Activated CD4-positive, alpha-beta T cell treated with anti-CD3 and anti-CD28 coated beads, Interleukin-2, amount 10 ng/mL, durations not matched to agents 7 days and 5 days (primary cell): ENCODE measurements around the gene GAL3ST2. TPM values are rescaled to one million over a fixed set of nuclear protein-coding genes. Genes with fewer than 3 reads are reported as not detected.
A peak's percentile ranks its signal among the peaks of the same experiment; 100 is the strongest.
"Not testable (repeated sequence)": the region's sequence is repeated elsewhere in the genome, so short reads cannot be mapped to it uniquely, and the experiment has no call there.

ENCODE experiments used
- CTCF ChIA-PET: fragments of 350-600 bp; sonication (Branson Sonifier 250); formaldehyde crosslinking; loops from one replicate; lab custom pipeline; 2021; ENCODE audit warnings: antibody characterized with exemption; lab: Charles Lee
- POLR2A ChIA-PET: fragments of 350-600 bp; sonication (Branson Sonifier 250); formaldehyde crosslinking; loops from one replicate; lab custom pipeline; 2021; ENCODE audit warnings: antibody characterized with exemption; lab: Charles Lee
- DNase-seq: peaks from one replicate; pipeline ENCODE4 v3.0.0-alpha.2; 2020
- H3K27ac Mint-ChIP-seq: one replicate; pipeline ENCODE4 v1.8.0; 2021; ENCODE audit warnings: mild to moderate bottlenecking, moderate library complexity, mixed read lengths
- H3K27me3 Mint-ChIP-seq: one replicate; pipeline ENCODE4 v1.8.0; 2021; ENCODE audit warnings: mixed read lengths
- H3K36me3 Mint-ChIP-seq: one replicate; pipeline ENCODE4 v1.8.0; 2021; ENCODE audit warnings: low read depth, mixed read lengths
- H3K4me1 Mint-ChIP-seq: one replicate; pipeline ENCODE4 v1.8.0; 2021; ENCODE audit warnings: mixed read lengths
- H3K4me3 Mint-ChIP-seq: one replicate; pipeline ENCODE4 v1.8.0; 2021; ENCODE audit warnings: mild to moderate bottlenecking, moderate library complexity, mixed read lengths
- H3K9me3 Mint-ChIP-seq: one replicate; pipeline ENCODE4 v1.8.0; 2021; ENCODE audit warnings: mixed read lengths
- total RNA-seq, 2 experiments: library from RNA; stranded (reverse); gene quantifications; one replicate each; pipeline ENCODE4 v1.2.3, GENCODE V29; 2021

GAL3ST2 gene
- total RNA-seq: not detected

DNA sequence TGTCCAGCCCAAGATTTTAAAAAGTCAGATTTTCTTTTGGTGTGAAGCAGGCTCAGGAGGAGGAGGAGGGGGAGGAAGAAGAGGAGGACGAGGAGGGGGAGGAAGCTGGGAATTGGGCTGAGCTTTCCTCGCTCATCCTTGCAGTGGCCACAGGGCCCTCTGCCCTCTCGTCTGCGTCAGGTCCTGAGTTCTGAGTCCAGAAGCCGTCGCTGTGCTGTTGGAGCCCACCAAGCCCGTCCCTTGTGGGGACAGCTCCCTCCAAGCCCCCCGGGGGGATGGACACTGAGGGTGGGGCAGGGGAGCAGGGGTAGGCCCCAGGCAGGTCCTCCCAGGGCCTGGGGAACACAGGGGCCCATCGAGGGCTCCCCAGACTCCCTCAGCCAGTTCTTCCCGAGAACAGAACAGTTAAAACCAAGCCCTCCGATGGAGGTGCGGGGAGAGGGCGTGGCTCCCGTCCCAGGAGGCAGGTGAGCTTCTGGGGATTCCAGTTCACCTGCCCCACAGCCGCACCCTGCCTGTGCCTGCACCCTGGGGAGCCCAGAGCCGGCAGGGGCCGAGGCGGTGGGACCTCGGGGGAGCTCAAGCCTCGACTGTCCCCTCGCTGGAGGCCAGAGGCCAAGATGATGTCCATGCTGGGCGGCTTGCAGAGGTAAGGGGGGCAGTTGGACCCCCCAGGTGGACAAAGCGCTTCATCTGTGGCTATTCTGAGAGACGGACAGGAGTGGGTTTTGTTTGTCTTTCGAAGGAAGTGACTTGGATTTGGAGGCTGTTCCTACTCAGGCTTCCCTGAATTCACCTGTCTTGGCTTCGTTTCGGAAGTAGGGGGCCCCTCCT lies at the start of gene GAL3ST2:
Gene GAL3ST2, plus strand, starts transcription at position 487 of the 834 bp plus-strand sequence. Its CDS starts 134 bp downstream, at position 621.
- no peaks in the 10 kb centered on the region for H3K36me3 Mint-ChIP-seq
- POLR2A ChIA-PET: no interaction called here
- H3K9me3 Mint-ChIP-seq: no peaks in the 10 kb centered on the region
- no peak within 1 kb of the TSS for H3K27ac Mint-ChIP-seq
- peaks cover 9% of the 10 kb centered on the region for H3K4me1 Mint-ChIP-seq
- CTCF ChIA-PET: no interaction called here
- peaks cover 2% of the 10 kb centered on the region for H3K27me3 Mint-ChIP-seq
- no peak within 1 kb of the TSS for H3K4me3 Mint-ChIP-seq
- no peak for DNase-seq

- Mint-ChIP-seq H3K27ac (no peak overlapping the region), H3K9me3 (peaks cover 5% of the 10 kb centered on the region), H3K4me1 (peaks cover 25% of the 10 kb centered on the region), H3K4me3 (no peak overlapping the region), H3K27me3 (no peaks in the 10 kb centered on the region), H3K36me3 (peaks cover 20% of the 10 kb centered on the region)
- CTCF ChIA-PET: interaction anchor here (1.7 kb wide), 1 partner anchor 69 kb away, joined by 3 read pairs; no protein-coding TSS in a partner anchor
- no peak for DNase-seq
- POLR2A ChIA-PET: no interaction called here
Observed at GRCh38 chr2:241728000-241728399, 48.6 kb upstream of the GAL3ST2 start.

DNA sequence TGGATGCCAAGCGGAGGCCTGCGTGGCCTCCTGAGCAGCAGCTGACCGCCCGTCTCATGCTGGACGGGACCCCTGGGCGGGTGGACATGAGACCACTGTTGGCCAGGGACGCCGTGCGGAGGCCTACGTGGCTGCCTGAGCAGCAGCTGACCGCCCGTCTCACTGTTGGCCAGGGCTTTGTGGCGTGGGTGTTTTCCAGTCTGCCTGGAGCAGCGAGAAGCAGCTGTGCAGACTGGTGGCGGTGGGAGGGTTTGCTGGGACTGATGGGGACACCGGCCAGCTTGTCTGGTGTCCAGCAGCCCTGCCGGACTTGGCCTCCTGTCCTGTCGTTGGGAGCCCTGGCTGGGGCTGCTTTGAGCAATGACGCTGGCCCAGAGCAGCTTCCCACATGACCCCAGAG lies 48.0 kb upstream of the GAL3ST2 start:
- ChIA-PET POLR2A (no interaction called here), CTCF (interaction anchor here (0.6 to 1.7 kb wide), 3 partner anchors 10 to 69 kb away, joined by 3 read pairs; no protein-coding TSS in a partner anchor)
- DNase-seq: no peak
- Mint-ChIP-seq H3K4me1 (peaks cover 31% of the 10 kb centered on the region), H3K9me3 (peaks cover 4% of the 10 kb centered on the region), H3K4me3 (no peak overlapping the region), H3K36me3 (peaks cover 14% of the 10 kb centered on the region), H3K27ac (no peak overlapping the region), H3K27me3 (no peaks in the 10 kb centered on the region)

DNA sequence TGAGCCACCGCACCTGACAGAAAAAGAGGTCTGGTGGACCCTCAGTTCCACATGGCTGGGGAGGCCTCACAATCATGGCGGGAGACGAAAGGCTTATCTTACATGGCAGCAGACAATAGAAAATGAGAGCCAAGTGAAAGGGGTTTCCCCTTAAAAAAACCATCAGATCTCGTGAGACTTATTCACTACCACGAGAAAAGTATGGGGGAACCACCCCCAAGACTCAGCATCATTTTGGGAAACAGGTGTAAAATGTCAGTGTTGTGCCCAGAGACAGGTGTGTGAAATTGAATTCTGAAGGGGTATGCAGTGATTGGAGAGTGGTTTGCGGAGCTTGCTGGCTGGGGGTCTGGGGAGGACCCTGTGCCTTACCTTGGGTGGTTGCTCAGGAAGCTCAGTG lies 46.8 kb upstream of the GAL3ST2 start:
- DNase-seq: no peak
- peaks cover 6% of the 10 kb centered on the region for H3K36me3 Mint-ChIP-seq
- ChIA-PET CTCF (interaction anchor here (1.1 to 1.7 kb wide), 2 partner anchors 15 to 71 kb away, joined by 3 read pairs; no protein-coding TSS in a partner anchor), POLR2A (no interaction called here)
- no peak overlapping the region for H3K27ac Mint-ChIP-seq
- H3K4me3 Mint-ChIP-seq: no peak overlapping the region
- no peaks in the 10 kb centered on the region for H3K27me3 Mint-ChIP-seq
- no peaks in the 10 kb centered on the region for H3K9me3 Mint-ChIP-seq
- peaks cover 35% of the 10 kb centered on the region for H3K4me1 Mint-ChIP-seq

- peak overlapping the region; percentile 76 for H3K27ac Mint-ChIP-seq
- CTCF ChIA-PET: interaction anchor here (0.6 to 1.3 kb wide), 4 partner anchors 16 to 156 kb away, joined by 3 to 4 read pairs (median 3); partner anchors contain the start of gene ING5
- peaks cover 39% of the 10 kb centered on the region for H3K4me1 Mint-ChIP-seq
- DNase-seq: no peak
- POLR2A ChIA-PET: no interaction called here
- H3K36me3 Mint-ChIP-seq: peaks cover 1% of the 10 kb centered on the region
- no peak overlapping the region for H3K4me3 Mint-ChIP-seq
- no peaks in the 10 kb centered on the region for H3K9me3 Mint-ChIP-seq
- no peaks in the 10 kb centered on the region for H3K27me3 Mint-ChIP-seq
Observed at GRCh38 chr2:241730671-241731293, 45.8 kb upstream of the GAL3ST2 start.

DNA sequence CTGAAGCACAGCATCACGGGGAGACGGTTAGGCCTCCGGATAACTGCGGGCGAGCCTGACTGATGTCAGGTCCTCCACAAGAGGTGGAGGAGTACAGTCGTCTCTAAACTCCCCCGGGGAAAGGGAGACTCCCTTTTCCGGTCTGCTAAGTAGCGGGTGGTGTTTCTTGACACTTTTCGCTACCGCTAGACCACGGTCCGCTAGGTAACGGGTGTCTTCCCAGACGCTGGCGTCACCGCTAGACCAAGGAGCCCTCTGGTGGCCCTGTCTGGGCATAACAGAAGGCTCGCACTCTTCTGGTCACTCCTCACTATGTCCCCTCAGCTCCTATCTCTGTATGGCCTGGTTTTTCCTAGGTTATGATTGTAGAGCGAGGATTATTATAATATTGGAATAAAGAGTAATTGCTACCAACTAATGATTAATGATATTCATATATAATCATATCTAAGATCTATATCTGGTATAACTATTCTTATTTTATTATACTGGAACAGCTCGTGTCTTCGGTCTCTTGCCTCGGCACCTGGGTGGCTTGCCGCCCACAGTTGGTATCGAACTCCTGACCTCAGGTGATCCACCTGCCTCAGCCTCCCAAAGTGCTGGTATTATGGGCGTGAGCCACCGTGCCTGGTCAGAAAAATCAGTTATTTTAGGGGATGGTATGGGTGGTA lies 44.0 kb upstream of the GAL3ST2 start:
- H3K4me3 Mint-ChIP-seq: peak overlapping the region; percentile 63
- H3K36me3 Mint-ChIP-seq, H3K9me3 Mint-ChIP-seq, POLR2A ChIA-PET, H3K27me3 Mint-ChIP-seq: not testable (repeated sequence)
- CTCF ChIA-PET: interaction anchor here (1.1 to 2.9 kb wide), 3 partner anchors 12 to 146 kb away, joined by 3 to 10 read pairs (median 3); partner anchors contain the start of gene ING5
- H3K27ac Mint-ChIP-seq: peak overlapping the region; percentile 15
- H3K4me1 Mint-ChIP-seq: peaks cover 47% of the 10 kb centered on the region
- peak; percentile 69 for DNase-seq

DNA sequence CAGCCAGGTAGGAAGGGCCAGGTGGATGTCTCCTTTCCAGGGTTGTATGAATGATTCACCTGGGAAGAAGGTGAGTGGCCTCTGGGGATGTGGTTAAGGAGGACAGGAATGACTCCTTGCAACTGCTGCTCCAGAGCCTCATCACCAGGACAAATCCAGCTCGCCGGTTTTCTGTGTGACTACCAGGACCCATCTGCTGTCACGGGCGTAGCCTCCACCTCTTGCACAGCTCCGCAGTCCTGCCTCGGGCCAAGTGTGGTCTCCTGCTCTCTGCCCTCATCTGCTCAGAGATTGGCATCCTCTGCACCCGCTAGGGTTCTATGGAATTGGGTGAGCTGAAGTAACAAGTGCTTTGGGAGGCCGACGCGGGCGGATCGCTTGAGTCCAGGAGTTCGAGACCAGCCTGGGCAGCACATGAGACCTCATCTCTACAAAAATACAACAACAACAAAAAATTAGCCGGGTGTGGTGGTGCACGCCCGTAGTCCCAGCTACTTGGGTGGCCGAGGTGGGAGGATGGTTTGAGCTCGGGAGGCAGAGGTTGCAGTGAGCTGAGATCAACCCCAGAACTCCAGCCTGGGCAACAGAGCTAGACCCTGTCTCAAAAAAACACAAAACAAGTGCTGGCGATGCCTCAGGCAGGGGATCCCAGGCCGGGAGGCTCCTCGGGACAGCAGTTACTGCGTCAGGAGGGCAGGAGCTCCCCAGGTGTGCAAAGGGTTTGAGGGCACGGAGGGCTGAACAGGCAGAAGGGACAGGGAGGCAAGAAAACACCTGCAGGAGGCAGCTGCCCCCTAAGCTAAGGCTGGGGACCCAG lies 43.0 kb upstream of the GAL3ST2 start:
- peaks cover 5% of the 10 kb centered on the region for H3K36me3 Mint-ChIP-seq
- peaks cover 51% of the 10 kb centered on the region for H3K4me1 Mint-ChIP-seq
- peak overlapping the region; percentile 72 for H3K27ac Mint-ChIP-seq
- DNase-seq: no peak
- POLR2A ChIA-PET: interaction anchor here (0.8 kb wide), 1 partner anchor 47 kb away, joined by 5 read pairs; the partner anchor contains the start of gene DTYMK
- no peaks in the 10 kb centered on the region for H3K9me3 Mint-ChIP-seq
- CTCF ChIA-PET: interaction anchor here (0.6 to 2.9 kb wide), 8 partner anchors 11 to 678 kb away, joined by 3 to 10 read pairs (median 3); partner anchors contain the start of gene ING5
- no peaks in the 10 kb centered on the region for H3K27me3 Mint-ChIP-seq
- H3K4me3 Mint-ChIP-seq: peak overlapping the region; percentile 63

DNA sequence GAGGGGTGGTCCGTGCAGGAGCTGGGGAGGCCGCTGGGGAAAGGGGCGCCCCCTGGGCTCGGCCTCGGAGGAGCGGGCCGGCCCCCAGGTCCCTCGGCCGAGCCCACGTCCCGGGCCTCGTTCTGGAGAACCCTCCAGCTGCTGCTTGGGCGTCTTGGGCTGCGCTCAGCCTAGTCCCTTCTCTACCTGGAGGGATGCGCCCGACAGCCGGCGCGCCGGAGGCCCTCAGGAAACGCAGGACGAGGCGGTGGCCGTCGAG lies 42.5 kb upstream of the GAL3ST2 start:
- ChIA-PET CTCF (interaction anchor here (0.7 to 2.9 kb wide), 5 partner anchors 10 to 146 kb away, joined by 3 to 10 read pairs (median 3); partner anchors contain the start of gene ING5), POLR2A (interaction anchor here (0.8 to 1.3 kb wide), 2 partner anchors 32 to 47 kb away, joined by 3 to 5 read pairs; partner anchors contain the start of genes DTYMK and ING5)
- no peaks in the 10 kb centered on the region for H3K9me3 Mint-ChIP-seq
- peak overlapping the region; percentile 51 for H3K4me3 Mint-ChIP-seq
- H3K36me3 Mint-ChIP-seq: peaks cover 5% of the 10 kb centered on the region
- DNase-seq: no peak
- H3K4me1 Mint-ChIP-seq: peaks cover 55% of the 10 kb centered on the region
- H3K27ac Mint-ChIP-seq: no peak overlapping the region
- H3K27me3 Mint-ChIP-seq: no peaks in the 10 kb centered on the region

- POLR2A ChIA-PET: interaction anchor here (0.8 to 1.3 kb wide), 2 partner anchors 33 to 48 kb away, joined by 3 to 5 read pairs; partner anchors contain the start of genes DTYMK and ING5
- no peaks in the 10 kb centered on the region for H3K9me3 Mint-ChIP-seq
Observed at GRCh38 chr2:241734467-241735208, 42.0 kb upstream of the GAL3ST2 start, which contains the start of gene D2HGDH. Gene D2HGDH (plus strand): TSS chr2:241734630. CDS start chr2:241735225, 595 bp downstream.

GRCh38 chr2:241736111-241736510 lies 40.5 kb upstream of the GAL3ST2 start:
- peak overlapping the region; percentile 79 for H3K4me3 Mint-ChIP-seq
- POLR2A ChIA-PET: no interaction called here
- no peaks in the 10 kb centered on the region for H3K27me3 Mint-ChIP-seq
- no peak for DNase-seq
- CTCF ChIA-PET: interaction anchor here (1.0 kb wide), 1 partner anchor 142 kb away, joined by 4 read pairs; no protein-coding TSS in a partner anchor
- H3K27ac Mint-ChIP-seq: peak overlapping the region; percentile 85
- no peaks in the 10 kb centered on the region for H3K9me3 Mint-ChIP-seq
- H3K36me3 Mint-ChIP-seq: peaks cover 5% of the 10 kb centered on the region
- peaks cover 58% of the 10 kb centered on the region for H3K4me1 Mint-ChIP-seq

More at GRCh38 chr2:241734467-241735208, 42.0 kb upstream of the GAL3ST2 start, which contains the start of gene D2HGDH:
- peaks cover 5% of the 10 kb centered on the region for H3K36me3 Mint-ChIP-seq
- CTCF ChIA-PET: interaction anchor here (0.7 to 2.9 kb wide), 3 partner anchors 32 to 145 kb away, joined by 3 to 10 read pairs (median 3); partner anchors contain the start of gene ING5
- no peaks in the 10 kb centered on the region for H3K27me3 Mint-ChIP-seq
- peaks cover 59% of the 10 kb centered on the region for H3K4me1 Mint-ChIP-seq
- DNase-seq: peak; percentile 93
- H3K27ac Mint-ChIP-seq: peak within 1 kb of the TSS; percentile 85
- H3K4me3 Mint-ChIP-seq: peak within 1 kb of the TSS; percentile 79
